GM10248 (cell line): Measurements from ENCODE around the gene FBXW12.

Experiments
- CTCF ChIA-PET: fragments of 300-600 bp; sonication (Branson Sonifier 250); formaldehyde crosslinking; extraction: SDS; loops from one replicate; lab custom pipeline; 2021; ENCODE audit warnings: antibody characterized with exemption; lab: Yijun Ruan, JAX
- POLR2A ChIA-PET: fragments of 350-650 bp; sonication (Branson Sonifier 250); formaldehyde crosslinking; extraction: SDS; loops from one replicate; lab custom pipeline; 2020; ENCODE audit warnings: antibody characterized with exemption; lab: Yijun Ruan, JAX
- DNase-seq: peaks from one replicate; pipeline ENCODE4 v3.0.0; 2012; ENCODE audit errors: extremely low spot score
- TF ChIP-seq, protein P1 (sequence below): IDR thresholded peaks from 2 replicates; pipeline ENCODE4 v1.5.1; 2012; ENCODE audit warnings: mild to moderate bottlenecking, low read depth; ENCODE audit errors: extremely low read depth, missing control alignments, control extremely low read depth

The FBXW12 gene

DNA sequence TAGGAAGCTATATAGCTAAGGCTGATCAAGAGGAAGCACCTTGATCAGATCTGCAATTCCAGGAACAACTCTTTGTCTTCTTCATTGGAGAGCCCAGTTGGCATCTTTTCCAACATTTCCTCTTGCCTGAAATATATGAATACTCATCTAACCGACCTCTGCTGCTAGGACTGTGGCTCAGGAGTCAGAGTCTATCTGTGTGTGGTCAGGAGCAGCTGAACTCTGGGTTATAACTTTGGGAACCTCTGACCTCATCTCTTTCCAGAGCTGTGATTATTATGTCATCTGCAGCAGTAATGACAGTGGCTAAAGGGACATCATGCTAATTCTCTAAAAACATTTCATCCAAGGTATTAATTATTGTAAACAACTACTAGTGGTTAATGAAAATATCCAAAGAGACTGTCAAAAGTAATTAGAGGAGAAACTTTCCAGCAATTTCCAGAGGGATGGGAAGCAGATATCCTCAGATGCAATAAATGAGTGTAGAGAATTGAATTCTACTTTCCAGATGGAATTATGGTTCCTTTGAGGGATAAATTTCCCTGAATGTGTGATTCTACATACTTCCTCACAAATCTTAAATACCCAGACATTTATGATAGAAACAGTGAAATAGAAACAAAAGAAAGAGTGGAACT lies 27.0 kb upstream of the FBXW12 start:
- ChIA-PET POLR2A (no interaction called here), CTCF (interaction anchor here (1.4 to 1.5 kb wide), 2 partner anchors 10 to 91 kb away, joined by 4 read pairs; no protein-coding TSS in a partner anchor)
- no peak for DNase-seq
- TF ChIP-seq, protein P1, sequence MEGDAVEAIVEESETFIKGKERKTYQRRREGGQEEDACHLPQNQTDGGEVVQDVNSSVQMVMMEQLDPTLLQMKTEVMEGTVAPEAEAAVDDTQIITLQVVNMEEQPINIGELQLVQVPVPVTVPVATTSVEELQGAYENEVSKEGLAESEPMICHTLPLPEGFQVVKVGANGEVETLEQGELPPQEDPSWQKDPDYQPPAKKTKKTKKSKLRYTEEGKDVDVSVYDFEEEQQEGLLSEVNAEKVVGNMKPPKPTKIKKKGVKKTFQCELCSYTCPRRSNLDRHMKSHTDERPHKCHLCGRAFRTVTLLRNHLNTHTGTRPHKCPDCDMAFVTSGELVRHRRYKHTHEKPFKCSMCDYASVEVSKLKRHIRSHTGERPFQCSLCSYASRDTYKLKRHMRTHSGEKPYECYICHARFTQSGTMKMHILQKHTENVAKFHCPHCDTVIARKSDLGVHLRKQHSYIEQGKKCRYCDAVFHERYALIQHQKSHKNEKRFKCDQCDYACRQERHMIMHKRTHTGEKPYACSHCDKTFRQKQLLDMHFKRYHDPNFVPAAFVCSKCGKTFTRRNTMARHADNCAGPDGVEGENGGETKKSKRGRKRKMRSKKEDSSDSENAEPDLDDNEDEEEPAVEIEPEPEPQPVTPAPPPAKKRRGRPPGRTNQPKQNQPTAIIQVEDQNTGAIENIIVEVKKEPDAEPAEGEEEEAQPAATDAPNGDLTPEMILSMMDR: no peak

DNA sequence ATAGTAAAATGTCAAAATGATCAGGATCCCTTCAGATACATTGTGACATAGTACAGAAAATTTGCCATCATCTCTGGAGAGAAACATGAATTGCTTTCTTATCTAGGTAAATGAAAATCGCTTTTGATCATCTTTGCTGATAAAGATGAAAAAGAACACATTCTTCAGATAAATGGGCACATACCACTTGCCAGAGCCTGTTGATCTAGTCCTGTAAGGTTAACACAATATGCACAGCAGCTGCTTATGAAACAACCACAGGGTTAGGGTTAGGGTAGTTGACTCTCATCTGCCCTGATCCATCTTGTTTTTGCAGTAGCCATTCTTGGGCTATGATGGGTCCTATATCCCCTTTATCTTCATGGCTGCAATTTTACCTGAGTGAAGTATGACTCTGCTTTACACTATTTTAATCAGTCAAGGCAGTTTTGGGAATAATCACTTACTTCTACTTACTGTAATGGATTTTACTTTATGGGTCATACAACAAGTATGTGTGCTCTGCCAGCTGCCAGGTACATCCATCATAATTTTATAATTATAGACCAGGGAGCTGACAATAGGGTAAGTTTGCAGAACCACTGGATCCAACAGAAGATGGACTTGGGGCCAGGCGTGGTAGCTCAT lies 26.0 kb upstream of the FBXW12 start:
- TF ChIP-seq, protein P1: no peak
- no peak for DNase-seq
- ChIA-PET POLR2A (no interaction called here), CTCF (interaction anchor here (0.9 to 1.7 kb wide), 2 partner anchors 11 to 90 kb away, joined by 4 to 5 read pairs; no protein-coding TSS in a partner anchor)

DNA sequence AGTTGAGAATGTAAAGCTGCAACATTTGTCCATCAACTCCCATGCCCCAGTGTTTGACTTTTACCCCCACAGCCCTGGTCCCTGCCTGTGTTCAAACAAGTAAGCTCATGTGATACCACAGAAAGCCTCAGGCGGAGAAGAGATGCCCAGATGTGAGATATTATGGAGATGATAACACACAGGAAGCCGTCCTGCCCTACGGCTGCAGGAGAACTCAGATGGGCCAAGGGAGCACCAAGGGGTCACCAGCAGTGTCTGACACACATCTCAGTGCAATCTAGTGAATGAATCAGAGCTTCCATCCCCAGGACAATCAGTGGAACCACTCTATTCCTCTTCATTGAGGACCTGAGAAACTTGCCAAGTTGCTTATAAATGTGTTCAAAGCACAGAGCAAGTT lies 24.5 kb upstream of the FBXW12 start:
- ChIA-PET POLR2A (no interaction called here), CTCF (interaction anchor here (0.6 to 1.7 kb wide), 2 partner anchors 10 to 53 kb away, joined by 3 to 5 read pairs; no protein-coding TSS in a partner anchor)
- DNase-seq: no peak
- TF ChIP-seq, protein P1: no peak

DNA sequence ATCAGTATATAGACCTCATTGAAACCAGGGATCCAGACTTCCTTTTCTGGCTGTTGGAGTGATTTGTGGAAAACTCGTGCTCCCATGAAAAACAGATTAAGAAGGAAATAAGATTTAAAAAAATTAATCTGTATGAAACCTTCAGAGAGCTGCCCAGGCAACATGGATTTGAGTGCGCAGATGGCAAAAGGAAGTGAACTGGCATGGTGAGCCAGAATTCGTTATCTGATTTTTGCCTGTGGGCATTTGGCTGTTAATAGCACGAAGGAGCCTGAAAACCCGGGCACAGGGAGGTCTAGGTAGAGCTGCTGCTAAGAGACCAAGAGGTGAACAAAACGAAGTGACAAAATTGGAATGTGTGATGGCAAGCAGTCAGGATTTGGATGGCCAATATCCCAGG lies 19.5 kb upstream of the FBXW12 start:
- TF ChIP-seq, protein P1: no peak
- CTCF ChIA-PET: interaction anchor here (2.1 to 3.0 kb wide), 2 partner anchors 48 to 84 kb away, joined by 7 to 8 read pairs; no protein-coding TSS in a partner anchor
- POLR2A ChIA-PET: no interaction called here
- DNase-seq: no peak

DNA sequence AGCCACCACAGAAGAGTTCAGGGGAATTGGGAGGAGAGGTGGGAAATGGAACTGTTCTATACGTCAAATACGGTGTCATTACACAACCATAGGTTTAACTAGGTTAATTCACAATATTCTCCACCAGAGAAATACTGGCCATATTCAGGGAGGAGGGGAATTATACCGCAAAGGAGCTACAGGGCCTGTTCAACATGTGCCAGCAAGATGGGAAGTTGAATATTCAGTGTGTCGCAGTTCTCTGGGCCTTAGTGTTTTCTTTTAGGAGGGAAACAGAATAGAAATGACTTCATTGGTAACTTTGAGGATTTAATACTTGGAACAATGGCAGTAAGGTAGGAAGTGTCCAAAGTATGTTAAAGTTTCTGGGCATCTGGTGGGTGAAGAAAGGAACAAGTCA lies 18.0 kb upstream of the FBXW12 start:
- CTCF ChIA-PET: interaction anchor here (3.0 kb wide), 1 partner anchor 82 kb away, joined by 8 read pairs; no protein-coding TSS in a partner anchor
- TF ChIP-seq, protein P1: no peak
- no peak for DNase-seq
- POLR2A ChIA-PET: no interaction called here

DNA sequence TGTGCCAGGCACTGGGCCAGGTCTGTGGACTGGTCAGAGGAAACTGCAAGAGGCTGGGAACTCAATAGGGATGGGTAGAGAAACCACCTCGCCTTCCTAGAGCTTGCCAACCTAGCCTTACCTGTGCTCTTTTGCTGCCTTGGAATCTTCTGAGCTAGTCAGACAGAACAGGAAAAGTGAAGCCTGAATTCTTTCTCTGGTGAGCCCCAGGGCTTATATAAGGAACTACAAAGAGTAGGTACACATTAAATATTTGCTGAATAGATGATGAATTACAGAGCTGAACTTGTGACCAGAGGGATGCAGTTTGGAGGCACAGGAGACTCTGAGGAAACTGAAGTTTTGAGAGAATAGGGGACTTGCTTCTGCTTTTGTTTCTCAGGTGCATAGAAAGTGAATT lies 15.6 kb upstream of the FBXW12 start:
- POLR2A ChIA-PET: no interaction called here
- CTCF ChIA-PET: interaction anchor here (1.3 kb wide), 2 partner anchors 79 to 193 kb away, joined by 3 to 4 read pairs; no protein-coding TSS in a partner anchor
- no peak for DNase-seq

More for the DNA sequence above, 15.6 kb upstream of the FBXW12 start:
- TF ChIP-seq, protein P1: no peak
